Neural crest cell (in vitro differentiated cells): ENCODE data around the gene ARHGAP10. TPM values are rescaled to one million over a fixed set of nuclear protein-coding genes. Genes with fewer than 3 reads are reported as not detected.

Source experiments
- DNase-seq: peaks from one replicate; pipeline ENCODE4 v3.0.0; 2021; ENCODE audit warnings: low read depth, mixed read lengths, low spot score
- H3K27ac Mint-ChIP-seq: one replicate; pipeline ENCODE4 v1.8.0; 2021; ENCODE audit warnings: mild to moderate bottlenecking, mixed read lengths; ENCODE audit not compliant: unreplicated experiment
- H3K27me3 Mint-ChIP-seq: 2 replicates; pipeline ENCODE4 v1.8.0; 2021; ENCODE audit warnings: low read depth, mild to moderate bottlenecking, mixed read lengths
- H3K36me3 Mint-ChIP-seq: 2 replicates; pipeline ENCODE4 v1.8.0; 2021; ENCODE audit warnings: low read depth, mild to moderate bottlenecking, mixed read lengths
- H3K4me1 Mint-ChIP-seq: 2 replicates; pipeline ENCODE4 v1.8.0; 2021; ENCODE audit warnings: mixed read lengths
- H3K4me3 Mint-ChIP-seq: one replicate; pipeline ENCODE4 v1.8.0; 2021; ENCODE audit warnings: mild to moderate bottlenecking, mixed read lengths
- H3K9me3 Mint-ChIP-seq: 2 replicates; pipeline ENCODE4 v1.8.0; 2021; ENCODE audit warnings: mixed read lengths
- total RNA-seq: library from RNA; stranded (reverse); gene quantifications from 2 replicates; pipeline ENCODE4 v1.2.1, GENCODE V29; 2021
- TF ChIP-seq, protein P1 (sequence below): fragments of 200-600 bp; sonication (generic); conservative IDR thresholded peaks from 2 replicates; pipeline ENCODE4 v1.5.0; 2021; ENCODE audit warnings: antibody characterized with exemption, mild to moderate bottlenecking

ARHGAP10 gene
- total RNA-seq, 1 donor from 2014 or later: 4.0 TPM

DNA sequence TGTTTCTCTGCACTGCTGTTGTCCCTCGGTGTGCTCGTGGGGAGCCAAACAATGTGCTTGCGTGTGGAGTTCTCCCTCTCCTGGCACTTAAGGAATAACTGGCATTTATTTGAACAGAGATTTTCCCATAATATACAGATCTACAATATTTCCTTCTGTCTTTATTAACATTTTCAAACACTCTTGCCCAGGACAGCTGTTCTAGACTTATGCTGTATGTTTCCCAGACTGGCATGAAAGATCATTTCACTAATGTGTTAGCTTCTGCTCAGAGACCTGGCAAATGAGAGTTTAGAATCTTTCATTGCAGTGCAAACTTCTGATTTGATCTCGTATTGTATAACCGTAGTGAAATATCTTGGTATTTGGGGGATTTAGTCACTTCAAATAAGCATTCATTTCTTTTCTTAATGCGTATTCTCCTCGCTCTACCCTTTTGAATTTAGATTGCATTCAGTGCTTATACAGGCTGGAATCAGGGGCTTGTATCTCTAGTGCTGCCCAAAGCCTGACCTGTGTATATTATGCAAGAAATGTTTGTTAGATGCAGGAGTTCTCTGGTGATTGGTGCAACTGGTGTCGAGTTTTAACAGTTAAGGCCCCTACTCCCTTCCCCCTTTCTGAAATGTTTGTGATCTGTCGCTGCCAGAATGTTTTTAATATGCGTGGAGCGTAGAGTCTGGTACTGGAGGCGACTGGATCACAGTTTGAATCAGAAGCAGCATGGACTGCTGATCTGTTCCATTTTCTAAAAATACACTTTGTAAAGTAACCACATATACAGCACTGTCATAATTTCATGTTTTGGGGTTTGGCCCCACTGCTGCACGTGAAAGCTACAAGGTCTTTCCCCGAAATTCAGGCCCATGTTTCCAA lies 326.3 kb downstream of the ARHGAP10 start:
- H3K27ac Mint-ChIP-seq: peak overlapping the region; percentile 73
- DNase-seq: no peak
- no peaks in the 10 kb centered on the region for H3K36me3 Mint-ChIP-seq
- H3K4me1 Mint-ChIP-seq: no peaks in the 10 kb centered on the region
- H3K4me3 Mint-ChIP-seq: no peak overlapping the region
- TF ChIP-seq, protein P1, sequence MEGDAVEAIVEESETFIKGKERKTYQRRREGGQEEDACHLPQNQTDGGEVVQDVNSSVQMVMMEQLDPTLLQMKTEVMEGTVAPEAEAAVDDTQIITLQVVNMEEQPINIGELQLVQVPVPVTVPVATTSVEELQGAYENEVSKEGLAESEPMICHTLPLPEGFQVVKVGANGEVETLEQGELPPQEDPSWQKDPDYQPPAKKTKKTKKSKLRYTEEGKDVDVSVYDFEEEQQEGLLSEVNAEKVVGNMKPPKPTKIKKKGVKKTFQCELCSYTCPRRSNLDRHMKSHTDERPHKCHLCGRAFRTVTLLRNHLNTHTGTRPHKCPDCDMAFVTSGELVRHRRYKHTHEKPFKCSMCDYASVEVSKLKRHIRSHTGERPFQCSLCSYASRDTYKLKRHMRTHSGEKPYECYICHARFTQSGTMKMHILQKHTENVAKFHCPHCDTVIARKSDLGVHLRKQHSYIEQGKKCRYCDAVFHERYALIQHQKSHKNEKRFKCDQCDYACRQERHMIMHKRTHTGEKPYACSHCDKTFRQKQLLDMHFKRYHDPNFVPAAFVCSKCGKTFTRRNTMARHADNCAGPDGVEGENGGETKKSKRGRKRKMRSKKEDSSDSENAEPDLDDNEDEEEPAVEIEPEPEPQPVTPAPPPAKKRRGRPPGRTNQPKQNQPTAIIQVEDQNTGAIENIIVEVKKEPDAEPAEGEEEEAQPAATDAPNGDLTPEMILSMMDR: no peak
- no peaks in the 10 kb centered on the region for H3K27me3 Mint-ChIP-seq
- no peaks in the 10 kb centered on the region for H3K9me3 Mint-ChIP-seq

DNA sequence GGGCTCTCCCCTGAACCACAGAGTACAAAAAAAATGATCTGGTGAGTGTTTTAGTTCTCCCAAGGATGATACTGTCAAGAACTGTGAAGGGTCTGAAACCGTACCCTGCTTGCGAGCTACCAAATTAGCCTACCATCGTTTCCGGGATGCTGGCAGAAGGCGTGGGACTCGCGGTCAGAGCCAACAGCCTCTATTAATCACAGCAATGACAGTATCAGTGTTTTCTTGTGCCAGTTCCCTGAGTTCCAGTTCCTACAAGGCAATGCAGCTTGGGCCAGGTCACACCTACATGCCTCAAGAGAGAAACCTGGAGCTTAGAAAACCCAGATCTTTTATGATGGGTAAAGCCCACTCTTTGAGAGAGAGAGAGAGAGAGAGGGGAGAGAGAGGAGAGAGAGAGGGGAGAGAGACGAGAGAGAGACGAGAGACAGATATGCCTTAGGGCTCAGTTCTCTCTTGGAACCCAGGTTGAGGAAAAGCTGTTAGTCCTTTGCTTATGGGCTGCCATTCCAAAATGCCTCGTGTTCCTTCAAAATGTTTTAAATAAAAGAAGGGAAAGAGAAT lies 327.8 kb downstream of the ARHGAP10 start:
- H3K36me3 Mint-ChIP-seq: no peaks in the 10 kb centered on the region
- H3K9me3 Mint-ChIP-seq: no peaks in the 10 kb centered on the region
- no peak overlapping the region for H3K4me3 Mint-ChIP-seq
- no peak overlapping the region for H3K27ac Mint-ChIP-seq
- H3K4me1 Mint-ChIP-seq: peaks cover under 1% of the 10 kb centered on the region
- no peak for DNase-seq
- TF ChIP-seq, protein P1: no peak
- H3K27me3 Mint-ChIP-seq: no peaks in the 10 kb centered on the region

DNA sequence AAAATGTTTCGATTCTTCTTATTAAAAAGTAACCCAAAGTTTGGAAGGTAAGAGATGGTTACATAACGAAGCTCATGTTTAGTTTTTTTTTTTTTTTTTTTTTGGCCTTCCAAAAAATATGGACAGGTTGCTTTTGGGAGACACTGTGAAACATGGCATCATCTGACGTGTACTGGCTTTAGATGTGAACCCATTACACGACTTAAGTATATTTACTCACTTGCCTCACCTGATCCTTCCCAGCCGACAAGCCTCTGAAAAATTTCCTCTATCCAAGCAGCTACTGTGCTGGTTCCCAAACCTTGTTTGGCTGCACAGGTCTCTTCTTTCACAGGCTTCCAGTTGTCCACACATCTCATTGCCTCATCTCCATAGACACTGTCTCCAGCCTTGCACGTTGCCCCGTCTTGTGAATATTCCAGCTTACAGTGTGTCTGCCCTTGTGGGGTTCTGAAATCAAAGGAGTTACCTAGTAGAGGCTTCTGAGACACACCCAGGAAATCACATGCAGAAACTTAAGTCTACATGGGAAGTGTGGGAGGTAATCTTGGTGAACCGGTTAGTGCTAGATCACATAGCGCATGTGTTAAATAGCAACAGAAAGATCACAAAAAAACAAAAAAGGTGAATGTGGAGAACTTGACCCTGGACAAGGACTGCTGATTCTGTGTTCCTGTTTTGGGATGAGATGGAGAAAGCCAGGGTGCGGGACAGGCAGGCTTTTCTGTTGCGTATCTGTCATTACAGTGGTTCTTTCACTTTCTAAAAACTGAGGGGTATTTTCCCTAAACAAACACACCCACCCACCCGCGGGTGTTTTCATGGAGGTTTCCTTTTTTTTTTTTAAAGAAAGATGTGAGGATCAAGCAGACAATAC lies 328.6 kb downstream of the ARHGAP10 start:
- H3K27me3 Mint-ChIP-seq: no peaks in the 10 kb centered on the region
- H3K4me1 Mint-ChIP-seq: peaks cover 7% of the 10 kb centered on the region
- no peaks in the 10 kb centered on the region for H3K9me3 Mint-ChIP-seq
- H3K36me3 Mint-ChIP-seq: no peaks in the 10 kb centered on the region
- DNase-seq: no peak
- no peak overlapping the region for H3K4me3 Mint-ChIP-seq
- TF ChIP-seq, protein P1: no peak
- H3K27ac Mint-ChIP-seq: no peak overlapping the region

DNA sequence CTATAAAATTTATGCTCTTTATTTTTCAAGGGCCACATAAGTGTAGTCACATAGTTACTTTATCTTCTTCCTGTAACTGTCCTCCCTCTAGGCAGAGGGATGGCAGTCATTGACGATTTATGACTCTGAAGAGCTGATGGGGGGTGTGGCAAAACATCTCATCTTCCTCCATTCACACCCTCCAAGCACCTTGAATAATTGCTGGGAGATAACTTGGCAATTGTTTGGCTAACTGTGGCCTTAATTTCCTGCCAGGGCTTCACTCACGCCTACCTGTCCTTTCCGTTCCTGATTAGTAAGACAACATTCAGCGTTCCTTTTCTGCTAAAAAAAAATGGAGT lies 329.2 kb downstream of the ARHGAP10 start:
- Mint-ChIP-seq H3K36me3 (no peaks in the 10 kb centered on the region), H3K4me1 (peaks cover 7% of the 10 kb centered on the region), H3K27ac (no peak overlapping the region), H3K27me3 (no peaks in the 10 kb centered on the region), H3K4me3 (no peak overlapping the region), H3K9me3 (no peaks in the 10 kb centered on the region)
- TF ChIP-seq, protein P1: no peak
- no peak for DNase-seq

DNA sequence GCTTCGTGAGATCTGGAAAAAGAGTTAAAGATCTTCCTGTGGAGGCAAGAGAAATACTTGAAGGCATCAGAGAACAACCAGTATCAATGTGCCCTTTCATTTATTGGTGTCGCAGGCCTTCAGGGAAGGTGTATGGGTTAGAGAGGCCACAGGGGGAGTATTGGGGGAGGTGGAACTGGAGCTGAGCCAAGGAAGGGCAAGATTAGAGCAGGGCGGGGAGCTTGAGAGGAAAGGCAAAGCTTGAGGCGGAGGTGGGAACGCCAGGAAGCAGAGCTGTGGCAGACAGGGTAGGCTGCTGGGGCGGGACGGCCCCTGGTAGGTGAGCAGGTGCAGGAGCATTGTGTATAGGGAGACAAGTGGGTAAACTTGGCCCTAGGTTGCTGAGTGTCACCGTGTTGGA lies 329.9 kb downstream of the ARHGAP10 start:
- DNase-seq: no peak
- Mint-ChIP-seq H3K36me3 (no peaks in the 10 kb centered on the region), H3K27ac (no peak overlapping the region), H3K4me1 (peaks cover 7% of the 10 kb centered on the region), H3K9me3 (no peaks in the 10 kb centered on the region), H3K27me3 (no peaks in the 10 kb centered on the region), H3K4me3 (no peak overlapping the region)
- TF ChIP-seq, protein P1: no peak
